ENCODE measurements around the gene SRSF2.

DNA sequence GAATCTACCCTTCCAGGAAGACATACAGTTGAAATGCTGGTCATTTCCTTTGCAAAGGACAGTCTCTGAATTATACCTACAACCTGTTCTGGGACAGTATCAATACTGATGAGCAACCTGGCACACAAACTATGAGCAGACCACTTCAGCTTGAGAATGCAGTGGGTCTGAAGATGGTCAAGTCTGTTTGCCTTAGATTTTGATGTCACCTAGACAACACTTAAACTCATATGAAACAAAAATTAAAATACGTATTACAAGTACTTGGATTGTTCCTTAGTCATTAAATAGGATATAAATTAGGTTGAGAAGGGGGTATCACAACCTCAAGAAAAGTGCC, 3.5 kb downstream of the SRSF2 start:
- TF ChIP-seq YY1 (IDR thresholded peaks at IDR 0.05; ENCODE audit: insufficient read depth, insufficient read length) (no peak), ZNF274 (IDR thresholded peaks at IDR 0.05; ENCODE audit: low read depth, low read length) (no peak)
